Calu3 (cell line): ENCODE results near the gene RPS6KA4. TPM values are rescaled to one million over a fixed set of nuclear protein-coding genes. Genes with fewer than 3 reads are reported as not detected.

ENCODE experiments used
- BruUV-seq: library from RNA; stranded (reverse); fragments of 400-500 nt; replicated peaks from 2 replicates; lab custom pipeline; 2021; lab: Mats Ljungman, UMichigan
- CTCF ChIA-PET: fragments of 300-600 bp; sonication (Branson Sonifier 250); formaldehyde crosslinking; loops from one replicate; lab custom pipeline; 2022; ENCODE audit warnings: antibody characterized with exemption; lab: Charles Lee
- DNase-seq: peaks from one replicate; pipeline ENCODE4 v3.0.0; 2022
- H3K27ac Mint-ChIP-seq: one replicate; pipeline ENCODE4 v1.8.0; 2022; ENCODE audit warnings: mixed read lengths; ENCODE audit not compliant: unreplicated experiment
- H3K27me3 Mint-ChIP-seq: one replicate; pipeline ENCODE4 v1.8.0; 2022; ENCODE audit warnings: mixed read lengths; ENCODE audit not compliant: unreplicated experiment
- H3K36me3 Mint-ChIP-seq: one replicate; pipeline ENCODE4 v1.8.0; 2022; ENCODE audit warnings: mild to moderate bottlenecking, moderate library complexity, mixed read lengths; ENCODE audit not compliant: insufficient read depth, unreplicated experiment
- H3K4me1 Mint-ChIP-seq: one replicate; pipeline ENCODE4 v1.8.0; 2022; ENCODE audit warnings: mild to moderate bottlenecking, low read depth, mixed read lengths; ENCODE audit not compliant: unreplicated experiment
- H3K4me3 Mint-ChIP-seq: one replicate; pipeline ENCODE4 v1.8.0; 2022; ENCODE audit warnings: mild to moderate bottlenecking, low read depth, moderate library complexity, mixed read lengths; ENCODE audit not compliant: unreplicated experiment
- H3K9me3 Mint-ChIP-seq: one replicate; pipeline ENCODE4 v1.8.0; 2022; ENCODE audit warnings: low read depth, mixed read lengths; ENCODE audit not compliant: unreplicated experiment
- intact Hi-C: fragments of 100-400 bp; cut with micrococcal nuclease; formaldehyde crosslinking; loops from one replicate; pipeline ENCODE4 v1.10.0; 2022; ENCODE audit not compliant: unreplicated experiment
- total RNA-seq: library from RNA; stranded (reverse); gene quantifications from 2 replicates; pipeline ENCODE4 v1.2.3, GENCODE V29; 2022
- TF ChIP-seq, protein P1 (sequence below): fragments of 200-600 bp; IDR thresholded peaks from one replicate; pipeline ENCODE4 v1.8.0; 2022; ENCODE audit warnings: antibody characterized with exemption; ENCODE audit not compliant: unreplicated experiment

Gene RPS6KA4
- total RNA-seq, 1 experiment from 2014 or later: 46.0 TPM

GRCh38 chr11:64349404-64349803, 9.6 kb upstream of the RPS6KA4 start:
- Mint-ChIP-seq H3K27me3 (no peaks in the 10 kb centered on the region), H3K4me3 (no peak overlapping the region), H3K27ac (no peak overlapping the region), H3K4me1 (peaks cover 9% of the 10 kb centered on the region), H3K36me3 (no peaks in the 10 kb centered on the region), H3K9me3 (no peaks in the 10 kb centered on the region)
- TF ChIP-seq, protein P1, sequence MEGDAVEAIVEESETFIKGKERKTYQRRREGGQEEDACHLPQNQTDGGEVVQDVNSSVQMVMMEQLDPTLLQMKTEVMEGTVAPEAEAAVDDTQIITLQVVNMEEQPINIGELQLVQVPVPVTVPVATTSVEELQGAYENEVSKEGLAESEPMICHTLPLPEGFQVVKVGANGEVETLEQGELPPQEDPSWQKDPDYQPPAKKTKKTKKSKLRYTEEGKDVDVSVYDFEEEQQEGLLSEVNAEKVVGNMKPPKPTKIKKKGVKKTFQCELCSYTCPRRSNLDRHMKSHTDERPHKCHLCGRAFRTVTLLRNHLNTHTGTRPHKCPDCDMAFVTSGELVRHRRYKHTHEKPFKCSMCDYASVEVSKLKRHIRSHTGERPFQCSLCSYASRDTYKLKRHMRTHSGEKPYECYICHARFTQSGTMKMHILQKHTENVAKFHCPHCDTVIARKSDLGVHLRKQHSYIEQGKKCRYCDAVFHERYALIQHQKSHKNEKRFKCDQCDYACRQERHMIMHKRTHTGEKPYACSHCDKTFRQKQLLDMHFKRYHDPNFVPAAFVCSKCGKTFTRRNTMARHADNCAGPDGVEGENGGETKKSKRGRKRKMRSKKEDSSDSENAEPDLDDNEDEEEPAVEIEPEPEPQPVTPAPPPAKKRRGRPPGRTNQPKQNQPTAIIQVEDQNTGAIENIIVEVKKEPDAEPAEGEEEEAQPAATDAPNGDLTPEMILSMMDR: no peak
- intact Hi-C loops: no loop called here
- no TSS peak for BruUV-seq
- CTCF ChIA-PET: interaction anchor here (0.6 to 1.5 kb wide), 2 partner anchors 8 to 26 kb away, joined by 3 to 5 read pairs; no protein-coding TSS in a partner anchor
- DNase-seq: no peak

DNA sequence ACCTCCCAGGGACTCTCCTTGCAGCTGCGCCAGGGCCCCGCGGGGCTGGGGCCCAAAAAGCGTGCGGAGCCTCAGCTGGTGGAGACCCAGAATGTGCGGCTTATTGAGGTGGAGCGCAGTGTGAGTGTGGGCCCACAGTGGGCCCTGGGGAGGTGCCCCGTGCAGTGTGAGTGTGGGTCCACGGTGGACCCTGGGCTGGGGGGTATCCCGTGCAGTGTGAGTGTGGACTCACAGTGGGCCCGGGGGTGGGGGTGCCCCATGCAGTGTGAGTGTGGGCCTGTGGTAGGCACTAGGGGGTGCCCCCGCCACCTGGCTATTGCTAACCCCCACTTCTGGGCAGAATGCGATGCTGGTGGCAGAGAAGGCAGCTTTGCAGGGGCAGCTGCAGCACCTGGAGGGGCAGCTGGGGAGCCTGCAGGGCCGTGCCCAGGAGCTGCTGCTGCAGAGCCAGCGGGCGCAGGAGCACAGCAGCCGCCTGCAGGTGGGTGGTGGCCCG, 7.8 kb upstream of the RPS6KA4 start:
- no TSS peak for BruUV-seq
- TF ChIP-seq, protein P1: no peak
- Mint-ChIP-seq H3K27me3 (no peaks in the 10 kb centered on the region), H3K36me3 (no peaks in the 10 kb centered on the region), H3K27ac (no peak overlapping the region), H3K4me3 (no peak overlapping the region), H3K9me3 (no peaks in the 10 kb centered on the region), H3K4me1 (peaks cover 9% of the 10 kb centered on the region)
- no peak for DNase-seq
- CTCF ChIA-PET: interaction anchor here (4.6 kb wide), 1 partner anchor 34 kb away, joined by 168 read pairs; the partner anchor contains the start of genes PRDX5 and TRMT112
- intact Hi-C loops: no loop called here

GRCh38 chr11:64352099-64352994, 6.6 kb upstream of the RPS6KA4 start:
- Mint-ChIP-seq H3K9me3 (no peaks in the 10 kb centered on the region), H3K4me3 (no peak overlapping the region), H3K27me3 (no peaks in the 10 kb centered on the region), H3K4me1 (peaks cover 13% of the 10 kb centered on the region), H3K36me3 (no peaks in the 10 kb centered on the region), H3K27ac (no peak overlapping the region)
- BruUV-seq: no TSS peak
- CTCF ChIA-PET: interaction anchor here (0.6 to 4.6 kb wide), 3 partner anchors 10 to 1307 kb away, joined by 3 to 168 read pairs (median 3); partner anchors contain the start of genes PRDX5 and TRMT112
- TF ChIP-seq, protein P1: no peak
- intact Hi-C loops: no loop called here
- DNase-seq: no peak

- no TSS peak for BruUV-seq
- intact Hi-C loops: no loop called here
- Mint-ChIP-seq H3K27me3 (no peaks in the 10 kb centered on the region), H3K4me1 (peaks cover 14% of the 10 kb centered on the region), H3K9me3 (no peaks in the 10 kb centered on the region), H3K36me3 (peaks cover 6% of the 10 kb centered on the region), H3K27ac (no peak overlapping the region), H3K4me3 (no peak overlapping the region)
- DNase-seq: no peak
- CTCF ChIA-PET: interaction anchor here (0.6 to 4.6 kb wide), 4 partner anchors 10 to 1308 kb away, joined by 3 to 168 read pairs (median 12); partner anchors contain the start of genes PRDX5 and TRMT112
- TF ChIP-seq, protein P1: no peak
These were observed 5.8 kb upstream of the RPS6KA4 start for GRCh38 chr11:64352995-64353714.
